GM18519 (cell line): ENCODE results near the gene PNLIPRP2.

ENCODE experiments used
- ATAC-seq: cut with Tn5 transposase; IDR thresholded peaks from one replicate; pipeline ENCODE4 v1.9.1; 2021; ENCODE audit warnings: mild to moderate bottlenecking, moderate library complexity; ENCODE audit not compliant: unreplicated experiment, low FRiP score

PNLIPRP2 gene

DNA sequence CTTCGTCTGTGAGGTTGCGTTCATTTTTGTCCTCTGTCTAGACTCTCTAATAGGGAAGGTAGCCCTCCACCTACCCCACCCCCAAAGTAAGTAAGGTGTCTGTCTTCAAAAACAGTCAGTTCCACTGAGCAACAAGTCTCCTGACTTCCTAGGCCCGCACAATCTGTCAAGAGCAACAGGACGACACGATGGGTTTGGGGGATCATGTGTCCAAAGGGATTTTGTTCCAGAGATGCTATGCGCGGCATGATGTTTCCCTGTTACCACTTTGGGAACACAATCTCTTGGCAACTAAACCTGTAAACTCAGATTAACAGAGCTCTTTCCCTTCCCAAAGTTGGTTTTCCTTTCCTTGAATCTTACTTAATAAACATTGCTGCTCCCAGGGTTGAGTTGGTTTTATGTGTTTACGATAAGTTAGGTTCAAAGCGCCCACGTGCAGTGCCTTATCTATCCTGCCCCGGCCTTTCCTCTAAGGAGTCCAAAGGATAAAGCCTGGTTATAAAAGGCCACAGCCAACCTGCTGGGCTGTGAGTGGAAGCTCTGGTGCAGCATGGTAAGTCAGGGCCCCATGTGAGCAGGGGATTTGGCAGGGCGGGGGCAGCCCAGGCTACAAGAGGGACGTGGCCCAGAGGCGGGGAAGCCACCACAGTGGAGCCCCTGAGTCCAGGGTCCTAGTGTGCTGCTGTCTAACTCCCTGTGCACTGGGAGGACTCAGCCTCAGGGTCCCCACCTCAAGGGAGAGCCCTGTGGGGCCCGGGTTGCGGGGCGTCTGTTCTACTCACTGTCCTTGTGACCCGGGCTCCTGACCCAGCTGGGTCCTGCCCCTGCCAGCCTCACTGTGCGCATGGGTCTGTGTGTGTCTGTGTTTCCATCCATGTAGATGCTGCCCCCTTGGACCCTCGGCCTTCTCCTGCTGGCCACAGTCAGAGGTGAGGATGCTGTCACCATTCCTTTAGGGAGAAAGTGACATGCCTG is at the start of gene PNLIPRP2:
Gene PNLIPRP2, plus strand, starts transcription at position 531 of the 978 bp plus-strand sequence.
- ATAC-seq: no peak

DNA sequence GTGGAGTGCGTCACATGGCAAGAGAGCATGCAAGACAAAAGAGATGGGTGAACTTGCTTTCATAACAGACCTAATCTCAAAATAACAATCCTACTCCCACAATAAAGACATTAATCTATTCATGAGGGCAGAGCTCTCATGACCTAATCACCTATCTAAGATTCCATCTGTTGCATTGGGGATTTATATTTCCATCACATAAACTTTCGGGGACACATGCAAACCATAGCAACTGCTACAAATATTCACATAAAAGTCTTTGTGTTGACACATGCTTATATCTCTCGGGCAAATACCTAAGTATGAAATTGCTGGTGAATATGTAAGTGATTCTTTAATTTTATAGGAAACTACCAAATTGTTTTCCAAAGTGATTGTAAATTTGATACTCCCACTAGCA is 46.0 kb upstream of the PNLIPRP2 start:
- ATAC-seq: no peak

DNA sequence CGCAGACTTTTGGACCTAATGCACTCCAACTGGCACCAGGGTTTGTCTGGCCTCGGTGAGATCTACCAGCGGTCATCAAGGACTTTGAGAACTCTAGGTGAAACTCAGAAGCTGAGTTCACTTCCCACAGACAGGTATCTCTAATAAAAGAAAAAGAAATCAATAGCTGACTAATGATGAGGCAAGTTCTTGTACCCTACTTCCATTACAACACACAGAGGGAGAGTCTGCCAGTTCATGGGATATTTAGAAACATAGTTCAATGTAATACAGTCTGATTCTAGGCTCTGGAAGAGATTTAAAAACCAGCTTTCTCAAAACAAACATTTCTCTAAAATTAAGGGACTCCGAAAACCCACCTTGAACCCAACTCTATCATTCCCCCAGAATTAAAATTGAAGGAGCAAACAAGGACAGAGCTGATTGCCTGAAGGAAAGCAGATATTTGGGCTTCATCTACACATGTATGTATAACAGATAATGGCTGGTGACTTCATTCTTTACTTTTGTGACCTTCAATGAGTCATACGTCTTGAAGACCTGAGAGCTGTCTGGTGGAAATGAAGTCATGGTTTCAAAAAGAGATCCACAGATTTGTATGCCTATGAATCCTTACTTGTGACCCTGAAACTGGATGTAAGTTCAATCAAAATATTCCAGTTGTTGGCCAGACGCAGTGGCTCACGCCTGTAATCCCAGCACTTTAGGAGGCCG is 32.7 kb upstream of the PNLIPRP2 start:
- ATAC-seq: no peak

DNA sequence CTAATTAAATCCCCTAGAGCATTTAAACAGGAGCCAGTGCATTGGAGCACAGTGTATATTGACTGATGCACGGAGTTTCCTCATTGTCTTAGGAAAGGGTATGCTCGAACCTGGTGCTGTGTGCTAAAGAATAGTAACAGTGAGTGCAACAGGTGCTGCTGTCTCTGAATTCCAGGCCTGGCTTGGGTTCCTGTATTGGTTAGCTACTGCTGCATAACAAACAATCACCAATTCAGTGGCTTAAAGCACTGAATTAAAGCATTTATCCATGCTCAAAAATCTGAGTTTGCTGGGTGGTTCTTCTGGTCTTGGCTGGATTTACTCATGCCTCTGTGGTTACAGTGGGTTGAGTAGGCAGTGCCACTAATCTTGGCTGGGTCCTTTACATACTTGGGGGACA is 31.8 kb upstream of the PNLIPRP2 start:
- no peak for ATAC-seq

DNA sequence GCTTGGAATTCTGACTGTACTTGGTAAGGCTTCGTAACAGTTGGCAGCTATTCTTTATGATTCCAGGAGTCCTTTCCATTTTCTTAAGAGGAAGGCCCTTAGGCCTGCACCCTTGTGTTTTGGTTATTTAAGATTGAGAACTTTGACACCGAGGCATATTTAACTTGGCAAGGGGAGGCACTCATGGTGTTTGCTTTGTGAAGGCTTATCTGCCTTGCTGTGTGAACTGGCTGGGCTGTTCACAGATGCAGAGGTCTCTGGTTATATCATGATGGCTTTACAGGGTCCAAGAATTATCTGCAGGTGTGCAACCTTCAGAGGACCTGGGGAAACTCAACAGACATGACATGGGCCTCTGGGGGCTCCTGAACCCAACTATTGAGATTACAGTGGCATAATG is 30.8 kb upstream of the PNLIPRP2 start:
- ATAC-seq: no peak

DNA sequence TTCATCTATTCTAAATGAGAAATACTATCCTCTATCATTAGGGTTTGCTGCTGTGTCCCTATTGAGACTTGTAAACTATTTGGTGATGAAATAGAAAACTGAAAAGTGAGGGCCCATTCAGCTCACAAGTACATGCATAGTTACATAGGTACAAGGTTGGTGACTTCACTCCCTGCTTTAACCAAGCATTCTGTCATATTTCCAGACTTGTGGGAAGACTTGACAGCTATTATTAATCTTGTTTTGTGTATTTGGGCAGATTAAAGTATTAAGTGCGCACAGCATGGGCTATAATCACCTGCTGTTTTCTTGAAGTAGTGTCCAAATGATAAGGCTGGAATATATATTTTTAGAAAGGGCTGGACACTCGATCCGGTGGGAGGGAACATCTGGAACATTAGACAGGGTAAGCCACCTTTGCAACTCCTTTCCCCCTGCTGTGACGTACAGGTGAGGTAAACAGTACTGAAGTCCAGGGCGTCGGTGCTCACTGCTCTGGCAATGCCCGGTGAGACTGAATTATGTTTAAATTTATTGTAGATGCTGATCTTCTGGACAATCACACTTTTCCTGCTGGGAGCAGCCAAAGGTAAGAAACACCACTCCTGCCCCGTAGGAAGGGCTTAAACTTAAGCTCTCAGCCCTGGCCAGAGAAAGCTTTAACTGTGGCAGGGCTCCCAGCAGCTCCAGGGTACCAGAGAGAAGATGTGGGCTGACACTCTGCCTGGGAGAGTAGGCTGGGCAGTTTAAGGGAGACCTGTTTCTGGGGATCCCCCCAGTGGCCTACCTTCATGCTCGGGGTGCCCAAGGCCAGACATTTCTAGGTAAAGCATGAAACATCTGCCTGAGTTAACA is 29.9 kb upstream of the PNLIPRP2 start, which contains the start of gene PNLIPRP1:
Gene PNLIPRP1, plus strand, starts transcription at position 370 of the 855 bp plus-strand sequence. Its CDS starts 171 bp downstream, at position 541.
- no peak for ATAC-seq

DNA sequence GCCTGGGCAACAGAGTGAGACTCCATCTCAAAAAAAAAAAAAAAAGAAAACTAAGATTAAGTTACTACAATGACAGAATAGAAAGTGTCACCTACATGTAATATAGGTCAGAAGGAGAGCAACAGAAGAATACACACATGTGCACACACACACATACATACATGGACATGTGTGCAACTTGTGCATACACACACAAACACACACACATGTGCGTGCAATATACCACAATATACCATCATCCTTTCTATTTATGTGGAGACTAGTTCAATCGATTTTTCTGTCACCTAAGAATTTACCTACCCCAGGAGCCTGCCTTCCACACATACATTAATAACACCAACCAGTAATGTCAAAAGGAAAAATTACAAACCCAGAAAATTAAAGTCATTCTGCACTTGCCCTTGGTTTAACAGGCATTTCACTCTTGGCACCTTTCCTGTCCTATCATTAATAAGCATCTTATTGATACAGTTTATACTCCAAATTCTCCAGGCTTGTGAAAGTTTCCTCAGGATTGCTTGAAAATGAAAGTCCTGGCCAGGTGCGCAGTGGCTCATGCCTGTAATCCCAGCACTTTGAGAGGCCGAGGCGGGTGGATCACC is 27.5 kb upstream of the PNLIPRP2 start:
- no peak for ATAC-seq

DNA sequence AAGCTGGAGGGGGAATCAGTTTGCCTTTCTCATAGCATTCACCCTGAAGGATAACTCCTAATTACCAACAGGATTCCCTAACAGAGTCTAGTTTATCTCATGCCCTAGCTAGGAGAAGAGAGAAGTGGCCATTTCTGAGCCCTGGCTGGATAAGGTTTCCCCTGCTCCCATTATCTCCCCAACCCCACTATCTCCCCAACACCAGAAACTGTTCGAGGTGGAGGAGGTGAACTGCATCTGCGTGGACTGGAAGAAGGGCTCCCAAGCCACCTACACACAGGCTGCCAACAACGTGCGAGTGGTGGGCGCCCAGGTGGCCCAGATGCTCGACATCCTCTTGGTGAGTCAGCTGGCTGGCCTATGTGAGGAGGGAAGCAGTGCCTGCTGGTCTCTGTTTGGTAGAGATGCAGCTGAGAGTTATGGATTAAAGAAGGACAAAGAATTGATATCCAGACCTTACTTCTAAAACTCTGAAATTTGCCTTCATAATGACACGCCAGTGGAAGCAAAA is 26.2 kb upstream of the PNLIPRP2 start:
- no peak for ATAC-seq

DNA sequence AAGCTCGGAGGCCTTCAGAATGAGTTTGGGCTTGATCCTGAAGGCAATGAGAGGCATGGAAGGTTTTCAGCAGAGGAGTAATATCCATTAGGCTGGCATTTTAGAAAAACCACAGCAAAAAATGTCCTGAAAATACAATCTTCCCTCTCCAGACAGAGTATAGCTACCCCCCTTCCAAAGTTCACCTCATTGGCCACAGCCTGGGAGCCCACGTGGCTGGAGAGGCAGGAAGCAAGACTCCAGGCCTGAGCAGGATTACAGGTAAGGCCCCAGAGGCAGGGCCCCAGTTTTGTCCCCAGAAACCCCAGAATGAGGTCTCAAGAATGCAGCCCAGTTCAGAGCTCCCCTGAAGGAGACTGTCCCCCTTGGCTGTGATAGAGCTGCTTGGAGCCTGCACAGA is 24.7 kb upstream of the PNLIPRP2 start:
- no peak for ATAC-seq

DNA sequence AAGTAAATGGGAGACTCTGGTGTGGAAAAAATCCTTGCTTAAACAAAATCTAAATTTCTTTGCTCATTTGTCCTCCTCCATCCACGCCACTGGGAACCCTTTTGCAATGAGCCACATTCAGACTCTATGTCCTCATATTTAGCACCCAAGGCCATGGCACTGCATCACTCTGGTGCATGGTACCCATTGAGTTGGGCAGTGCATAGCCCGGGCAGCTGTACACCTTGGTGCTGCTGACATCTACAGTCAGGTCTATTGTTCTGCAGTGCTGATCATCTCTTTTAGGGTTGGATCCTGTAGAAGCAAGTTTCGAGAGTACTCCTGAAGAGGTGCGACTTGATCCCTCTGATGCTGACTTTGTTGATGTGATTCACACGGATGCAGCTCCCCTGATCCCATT is 23.2 kb upstream of the PNLIPRP2 start:
- ATAC-seq: no peak

DNA sequence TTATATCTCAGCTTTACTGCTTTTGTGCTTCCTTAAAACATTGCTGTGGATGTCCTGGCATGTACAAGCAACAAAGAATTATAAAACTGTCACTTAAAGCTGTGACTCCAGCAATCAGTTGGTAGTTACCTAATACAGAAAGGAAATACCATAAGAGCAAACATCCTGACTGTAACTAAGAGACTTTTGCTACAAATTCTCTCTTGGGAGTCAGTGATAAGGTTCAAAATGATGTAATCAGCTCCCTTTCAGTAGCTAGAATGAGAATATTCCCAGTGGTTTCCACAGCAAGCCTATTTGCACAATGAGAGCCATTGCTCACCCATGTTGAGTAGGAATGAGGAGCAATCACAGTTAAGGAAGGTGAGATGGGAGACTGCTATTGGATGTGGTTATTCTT is 22.4 kb upstream of the PNLIPRP2 start:
- ATAC-seq: no peak

DNA sequence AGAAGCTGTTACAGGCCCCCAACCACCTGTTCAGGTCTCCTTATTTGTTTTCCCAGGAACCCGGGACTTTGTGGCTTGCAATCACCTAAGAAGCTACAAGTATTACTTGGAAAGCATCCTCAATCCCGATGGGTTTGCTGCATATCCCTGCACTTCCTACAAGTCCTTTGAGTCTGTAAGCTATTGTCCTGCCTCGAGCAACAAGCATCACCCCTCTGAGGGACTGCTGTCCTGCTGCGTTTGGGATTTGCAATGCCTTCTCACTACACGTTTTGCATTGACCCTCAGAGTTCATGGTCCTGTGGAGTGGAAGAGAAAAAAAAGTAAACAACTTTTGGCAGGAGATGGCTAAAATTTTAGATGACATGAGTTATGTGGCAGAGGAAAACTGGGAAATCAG is 20.8 kb upstream of the PNLIPRP2 start:
- no peak for ATAC-seq

DNA sequence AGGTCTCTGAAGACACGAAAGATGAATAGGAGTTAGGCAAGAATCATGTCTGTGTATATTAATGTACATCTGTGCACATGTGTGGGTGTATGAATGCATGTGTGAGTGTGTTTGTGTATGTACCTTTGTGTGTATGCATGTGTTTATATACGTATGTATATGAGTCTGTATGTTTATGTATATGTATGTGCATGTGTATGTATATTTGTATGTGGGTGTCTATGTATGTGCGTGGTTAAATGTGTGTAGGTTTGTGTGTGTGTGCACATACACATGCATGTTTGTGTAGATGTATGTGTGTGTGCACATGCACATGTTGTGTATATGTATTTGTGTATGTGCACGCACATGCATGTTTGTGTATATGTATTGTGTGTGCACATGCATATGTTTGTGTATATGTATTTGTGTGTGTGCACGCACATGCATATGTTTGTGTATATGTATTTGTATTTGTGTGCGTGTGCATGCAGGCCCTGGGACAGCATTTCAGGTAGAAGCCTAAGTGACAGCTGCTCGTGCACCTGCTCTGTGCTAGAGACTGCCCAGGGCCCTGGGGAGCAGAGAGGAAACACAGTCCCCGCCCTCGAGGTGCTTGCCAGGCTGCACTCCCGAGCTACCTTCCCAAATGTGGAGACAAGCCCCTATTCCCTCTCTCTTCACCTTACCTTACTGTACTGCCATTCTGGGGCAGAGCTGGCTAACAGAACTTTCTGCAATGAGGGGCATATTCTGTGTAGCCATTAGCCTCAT is 17.9 kb upstream of the PNLIPRP2 start:
- ATAC-seq: no peak

DNA sequence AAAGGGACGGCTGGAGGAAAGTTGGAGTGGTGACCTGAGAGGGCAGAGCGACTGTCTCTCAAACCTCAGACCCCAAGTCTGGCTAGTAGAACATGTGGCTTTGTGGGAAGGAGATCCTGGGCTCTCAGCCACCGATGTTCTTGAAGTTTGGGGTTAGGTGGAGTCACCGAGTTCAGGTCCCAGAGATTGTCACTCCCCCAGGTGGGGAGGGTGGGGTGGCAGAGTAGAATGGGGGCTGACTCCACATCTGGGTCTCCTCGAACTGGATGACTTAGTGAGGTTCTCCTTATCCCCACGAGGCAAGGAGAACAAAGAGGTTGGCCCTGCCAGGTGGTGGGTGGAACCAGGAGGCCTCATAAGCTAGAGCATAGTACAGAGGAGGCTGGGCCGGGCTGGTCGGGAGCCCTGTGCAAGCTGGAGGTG is 14.7 kb upstream of the PNLIPRP2 start:
- no peak for ATAC-seq

DNA sequence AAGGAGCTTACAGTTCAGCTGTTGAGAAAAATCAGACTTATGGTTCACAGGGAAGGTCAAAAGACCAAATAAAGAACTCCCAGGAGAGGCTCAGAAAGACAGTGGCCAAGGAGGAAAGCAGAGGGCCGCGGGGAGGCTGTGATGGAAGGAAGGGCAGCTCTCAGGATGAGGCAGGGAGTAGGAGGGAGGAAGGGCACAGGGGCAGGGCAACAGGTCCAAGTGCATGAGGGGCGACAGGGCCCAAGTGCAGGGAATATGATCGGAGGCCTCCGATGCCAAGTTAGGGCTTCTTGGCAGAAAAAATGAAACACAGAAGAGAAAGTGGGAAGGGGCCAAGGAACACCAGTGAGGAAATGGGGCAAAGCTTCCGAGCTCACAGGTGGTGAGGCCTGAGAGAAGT is 13.4 kb upstream of the PNLIPRP2 start:
- ATAC-seq: no peak

DNA sequence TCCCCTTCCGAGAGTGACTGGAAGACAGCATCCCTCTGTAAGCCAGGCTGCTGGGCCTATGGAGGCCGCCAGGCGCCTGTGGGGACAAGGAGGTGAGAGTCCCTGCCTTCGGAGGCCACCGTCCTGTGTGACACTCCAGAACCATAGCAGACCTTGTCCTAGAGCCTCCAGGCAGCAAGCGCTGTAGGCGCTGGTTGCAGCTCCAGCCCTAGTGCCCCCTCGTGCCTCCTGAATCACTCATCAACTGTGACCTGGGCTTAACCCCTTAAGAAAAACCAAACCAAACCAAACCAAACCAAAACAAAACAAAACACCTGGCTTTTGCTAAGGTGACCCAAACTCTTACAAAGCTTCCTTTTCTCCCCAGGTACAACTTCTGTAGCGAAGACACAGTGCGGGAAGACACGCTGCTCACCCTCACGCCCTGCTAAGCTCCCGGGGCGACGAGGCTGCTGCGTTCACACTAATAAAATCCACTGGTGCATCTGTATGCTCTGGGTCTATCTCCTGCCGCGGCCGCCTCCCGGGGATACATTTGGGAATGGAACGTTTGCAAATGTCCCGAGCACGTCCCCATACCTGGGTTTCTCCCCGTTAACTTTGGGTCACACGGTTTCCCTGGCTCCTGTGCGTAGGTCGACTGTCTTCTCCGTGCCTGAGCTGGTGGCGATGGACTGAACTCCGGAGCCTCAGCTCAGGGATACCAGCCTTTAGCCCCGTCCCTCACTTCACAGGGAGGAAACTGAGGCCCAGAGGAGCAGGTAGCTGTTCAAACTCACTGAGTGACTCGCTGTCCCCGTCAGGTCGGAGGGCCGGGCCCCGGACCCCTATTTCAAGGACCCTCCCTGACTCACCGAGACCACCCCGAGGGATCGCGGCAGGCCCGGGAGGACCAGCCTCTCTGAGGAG is 11.8 kb upstream of the PNLIPRP2 start:
- ATAC-seq: no peak

DNA sequence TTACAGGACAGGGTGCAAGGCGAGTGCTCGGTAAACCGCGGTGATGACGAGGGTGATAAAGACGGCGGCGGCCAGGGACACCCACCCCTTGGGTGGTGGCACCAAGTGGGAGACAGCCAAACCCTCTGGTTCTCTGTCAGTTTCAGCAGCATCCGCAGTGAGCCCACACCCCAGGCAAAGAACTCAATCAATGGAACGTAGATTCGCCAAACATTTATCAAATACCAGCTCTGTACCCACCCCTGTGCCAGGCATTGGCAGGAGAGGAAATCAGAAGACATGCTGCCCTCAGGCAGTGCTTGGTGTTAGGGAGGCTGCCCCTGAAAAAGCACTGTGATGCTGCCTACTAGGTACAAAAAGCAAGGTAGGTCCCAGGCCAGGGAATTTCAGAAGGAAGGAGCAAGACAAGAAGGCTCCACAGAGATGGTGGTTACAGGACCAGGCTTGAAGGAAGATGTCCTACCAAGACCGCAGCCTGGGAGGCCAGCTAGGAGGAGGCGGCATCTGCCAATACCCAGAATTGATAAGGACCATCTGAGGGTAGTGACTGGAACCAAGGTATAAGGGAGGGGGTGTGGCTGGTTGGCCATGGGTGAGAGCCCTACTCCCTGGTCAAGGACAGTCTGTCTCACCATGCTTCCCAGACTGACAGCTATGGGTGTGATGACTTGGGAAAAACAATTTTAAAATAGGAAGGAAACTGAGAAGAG is 10.2 kb upstream of the PNLIPRP2 start:
- ATAC-seq: no peak

DNA sequence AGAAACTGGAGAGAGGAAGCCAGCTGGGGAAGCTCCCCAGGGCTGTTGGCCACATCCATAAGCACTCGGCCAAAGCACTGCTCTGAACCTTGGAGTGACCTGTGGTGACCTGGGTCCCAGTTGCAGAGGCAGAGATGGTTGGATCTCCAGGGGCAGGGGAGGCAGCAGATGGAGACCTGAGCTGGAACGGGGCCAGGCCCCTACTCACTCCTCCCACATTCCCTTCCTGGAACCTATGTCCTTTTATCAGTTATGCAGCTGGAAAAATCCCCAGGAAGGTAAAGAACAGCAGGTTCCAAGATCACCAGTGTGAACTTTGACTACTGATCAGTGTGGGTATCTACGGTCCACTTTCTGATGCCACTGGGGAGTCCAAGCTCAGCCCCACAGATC is 9.6 kb upstream of the PNLIPRP2 start:
- ATAC-seq: no peak
